Measurements from ENCODE around the gene RAD51B. TPM values are rescaled to one million over a fixed set of nuclear protein-coding genes. Genes with fewer than 3 reads are reported as not detected.
"Not testable (repeated sequence)": the region's sequence is repeated elsewhere in the genome, so short reads cannot be mapped to it uniquely, and the experiment has no call there.

RAD51B gene
- total and polyA plus RNA-seq, 2 experiments from 2014 or later, result 11.7 to 17.8 TPM

DNA sequence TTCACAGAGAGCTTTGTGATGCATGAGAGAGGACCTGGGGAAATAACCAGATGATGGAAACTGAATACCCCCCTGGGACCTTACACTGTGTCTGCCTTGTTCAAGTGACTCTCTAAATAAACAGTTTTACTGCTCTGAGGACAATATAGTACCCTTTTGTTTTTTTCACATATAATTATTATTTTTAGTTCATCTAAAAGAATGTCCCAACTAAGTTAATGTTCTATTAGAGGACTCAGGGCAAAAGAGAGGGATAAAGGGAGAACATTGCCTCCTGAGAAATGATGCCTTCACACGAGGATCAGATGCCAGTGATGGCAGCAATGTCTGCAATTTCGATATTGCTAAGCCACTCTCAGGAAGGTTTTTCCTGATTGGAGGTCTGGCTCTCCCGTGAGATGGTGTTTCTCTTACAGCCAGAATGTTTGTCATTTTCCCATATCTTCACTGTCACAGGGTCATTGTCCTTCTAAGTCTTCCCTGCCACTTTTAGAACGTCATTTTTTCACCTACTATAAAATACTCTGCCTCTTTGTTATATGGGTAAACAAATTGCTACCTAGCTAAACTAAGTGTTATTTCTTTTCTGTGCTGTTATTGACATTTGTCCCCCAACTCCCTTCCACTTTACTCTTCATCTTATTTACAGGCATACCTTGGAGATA lies 201.6 kb downstream of the RAD51B start:
- no peaks in the 10 kb centered on the region for H3K4me1 ChIP-seq (ENCODE audit: low read depth)

DNA sequence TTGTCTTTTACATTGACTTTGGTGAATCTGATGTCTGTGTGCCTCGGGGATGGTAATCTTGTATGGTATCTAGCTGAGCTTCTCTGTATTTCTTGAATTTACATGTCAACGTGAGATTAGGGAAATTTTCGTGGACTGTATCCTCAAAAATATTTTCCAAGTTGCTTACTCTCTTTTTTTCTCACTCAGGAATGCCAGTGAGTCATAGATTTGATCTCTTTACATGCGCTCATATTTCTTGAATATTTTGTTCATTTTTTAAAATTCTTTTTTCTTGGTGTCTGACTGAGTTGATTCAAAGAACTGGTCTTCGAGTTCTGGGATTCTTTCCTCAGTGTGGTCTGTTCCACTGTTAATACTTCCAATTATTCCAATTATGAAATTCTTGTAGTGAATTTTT lies 207.7 kb downstream of the RAD51B start:
- Histone ChIP-seq H3K36me3 (no peaks in the 10 kb centered on the region), H3K9me3 (ENCODE audit: low read depth) (no peaks in the 10 kb centered on the region), H3K27ac (no peak overlapping the region), H3K27me3 (no peaks in the 10 kb centered on the region), H3K4me3 (no peak overlapping the region), H3K4me1 (ENCODE audit: low read depth) (no peaks in the 10 kb centered on the region)
- TF ChIP-seq, protein P1, sequence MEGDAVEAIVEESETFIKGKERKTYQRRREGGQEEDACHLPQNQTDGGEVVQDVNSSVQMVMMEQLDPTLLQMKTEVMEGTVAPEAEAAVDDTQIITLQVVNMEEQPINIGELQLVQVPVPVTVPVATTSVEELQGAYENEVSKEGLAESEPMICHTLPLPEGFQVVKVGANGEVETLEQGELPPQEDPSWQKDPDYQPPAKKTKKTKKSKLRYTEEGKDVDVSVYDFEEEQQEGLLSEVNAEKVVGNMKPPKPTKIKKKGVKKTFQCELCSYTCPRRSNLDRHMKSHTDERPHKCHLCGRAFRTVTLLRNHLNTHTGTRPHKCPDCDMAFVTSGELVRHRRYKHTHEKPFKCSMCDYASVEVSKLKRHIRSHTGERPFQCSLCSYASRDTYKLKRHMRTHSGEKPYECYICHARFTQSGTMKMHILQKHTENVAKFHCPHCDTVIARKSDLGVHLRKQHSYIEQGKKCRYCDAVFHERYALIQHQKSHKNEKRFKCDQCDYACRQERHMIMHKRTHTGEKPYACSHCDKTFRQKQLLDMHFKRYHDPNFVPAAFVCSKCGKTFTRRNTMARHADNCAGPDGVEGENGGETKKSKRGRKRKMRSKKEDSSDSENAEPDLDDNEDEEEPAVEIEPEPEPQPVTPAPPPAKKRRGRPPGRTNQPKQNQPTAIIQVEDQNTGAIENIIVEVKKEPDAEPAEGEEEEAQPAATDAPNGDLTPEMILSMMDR (IDR thresholded peaks at IDR 0.05; ENCODE audit: low read depth, low read length), result no peak
- peak in 1 of 2 donors; percentile 39 for DNase-seq (ENCODE audit: low read depth in 1 of 2, low spot score in 1 of 2)

More for the DNA sequence above, 201.6 kb downstream of the RAD51B start:
- DNase-seq (ENCODE audit: low read depth in 1 of 2, low spot score in 1 of 2), result no peak
- Histone ChIP-seq H3K9me3 (ENCODE audit: low read depth) (no peaks in the 10 kb centered on the region), H3K27me3 (no peaks in the 10 kb centered on the region), H3K27ac (no peak overlapping the region), H3K4me3 (no peak overlapping the region), H3K36me3 (no peaks in the 10 kb centered on the region)
- TF ChIP-seq, protein P1 (IDR thresholded peaks at IDR 0.05; ENCODE audit: low read depth, low read length), result no peak

DNA sequence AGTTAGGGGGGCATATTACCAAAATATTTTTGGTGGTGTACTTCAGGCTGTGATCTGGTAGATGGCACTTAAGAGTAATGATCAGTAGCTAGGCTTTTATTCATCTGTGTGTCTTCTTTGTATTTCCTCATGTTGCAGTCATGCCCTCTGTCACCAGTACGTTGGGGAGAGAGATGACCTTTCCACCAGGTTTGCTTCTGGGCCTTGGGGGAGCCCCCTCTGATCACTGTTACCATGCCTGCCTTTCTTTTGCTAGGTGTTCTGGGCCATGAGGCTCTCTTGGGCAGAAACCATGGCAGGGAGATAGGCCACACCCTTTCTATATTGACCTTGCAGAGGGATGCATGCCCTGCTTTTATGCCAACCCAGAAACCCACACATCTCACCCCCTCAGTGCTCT lies 208.5 kb downstream of the RAD51B start:
- H3K4me3 ChIP-seq, result no peak overlapping the region
- no peaks in the 10 kb centered on the region for H3K36me3 ChIP-seq
- no peak overlapping the region for H3K27ac ChIP-seq
- H3K27me3 ChIP-seq, result no peaks in the 10 kb centered on the region
- TF ChIP-seq, protein P1 (IDR thresholded peaks at IDR 0.05; ENCODE audit: low read depth, low read length), result no peak
- H3K9me3 ChIP-seq (ENCODE audit: low read depth), result no peaks in the 10 kb centered on the region
- DNase-seq (ENCODE audit: low read depth in 1 of 2, low spot score in 1 of 2), result no peak
- no peaks in the 10 kb centered on the region for H3K4me1 ChIP-seq (ENCODE audit: low read depth)

DNA sequence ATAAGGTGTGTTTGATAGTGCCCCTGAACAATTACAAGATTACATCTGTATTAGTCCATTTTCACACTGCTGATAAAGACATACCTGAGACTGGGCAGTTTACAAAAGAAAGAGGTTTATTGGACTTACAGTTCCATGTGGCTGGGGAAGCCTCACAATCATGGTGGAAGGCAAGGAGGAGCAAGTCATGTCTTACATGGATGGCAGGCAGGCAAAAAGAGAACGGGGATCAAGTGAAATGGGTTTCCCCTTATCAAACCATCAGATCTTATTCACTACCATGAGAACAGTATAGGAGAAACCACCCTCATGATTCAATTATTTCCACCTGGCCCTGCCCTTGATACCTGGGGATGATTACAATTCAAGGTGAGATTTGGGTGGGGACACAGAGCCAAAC lies 211.4 kb downstream of the RAD51B start:
- H3K27ac ChIP-seq; H3K27me3 ChIP-seq; H3K36me3 ChIP-seq; H3K9me3 ChIP-seq (ENCODE audit: low read depth); H3K4me1 ChIP-seq (ENCODE audit: low read depth); H3K4me3 ChIP-seq; DNase-seq (ENCODE audit: low read depth in 1 of 2, low spot score in 1 of 2): not testable (repeated sequence)

DNA sequence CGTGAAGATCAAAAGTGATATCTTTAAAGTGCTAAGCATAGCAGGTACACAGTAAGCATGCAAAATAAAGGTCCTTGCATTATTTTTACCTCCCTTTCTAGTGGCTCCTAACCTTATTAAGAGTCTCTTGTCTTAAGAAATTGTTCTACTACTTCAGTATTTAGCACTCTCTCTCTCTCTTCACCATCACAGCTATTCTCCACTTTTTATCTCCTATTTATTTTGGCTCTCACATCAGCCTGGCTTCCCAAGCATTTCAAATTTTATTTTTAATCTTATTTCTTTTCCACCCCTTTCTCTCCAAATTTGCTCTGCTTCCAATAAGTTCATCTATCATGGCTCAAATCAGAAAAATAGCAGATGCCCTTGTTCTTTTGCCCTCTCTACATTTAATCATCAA lies 212.6 kb downstream of the RAD51B start:
- no peaks in the 10 kb centered on the region for H3K36me3 ChIP-seq
- H3K4me1 ChIP-seq (ENCODE audit: low read depth), result no peaks in the 10 kb centered on the region

DNA sequence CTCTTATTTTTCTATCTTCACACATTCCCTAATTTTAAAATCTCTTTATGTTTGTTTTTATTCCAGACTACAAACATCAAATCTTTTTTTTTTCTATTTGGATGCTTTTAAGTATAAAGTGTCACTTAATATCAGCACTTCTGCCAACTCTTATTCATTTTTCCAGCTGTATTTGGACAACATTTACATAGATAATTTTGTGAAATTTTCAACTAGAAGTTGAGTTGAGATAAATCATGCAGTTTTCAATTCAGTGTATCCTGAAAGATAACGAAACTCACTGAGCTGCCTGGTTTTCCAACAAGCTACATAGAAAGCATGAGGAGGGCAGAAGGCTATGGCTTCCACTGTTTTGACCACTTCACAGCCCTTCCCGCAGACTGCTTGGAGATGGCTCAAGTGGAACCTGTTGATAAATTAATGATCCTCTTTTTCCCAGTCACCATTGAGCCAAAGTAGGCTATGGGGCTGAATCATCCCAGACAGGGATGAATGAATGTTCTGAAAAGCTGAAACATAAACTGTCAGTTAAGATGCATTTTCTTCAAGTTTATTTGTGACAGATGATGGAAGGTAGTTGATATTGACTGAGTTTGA lies 213.9 kb downstream of the RAD51B start:
- Histone ChIP-seq H3K4me3 (no peak overlapping the region), H3K9me3 (ENCODE audit: low read depth) (no peaks in the 10 kb centered on the region), H3K36me3 (no peaks in the 10 kb centered on the region), H3K27me3 (no peaks in the 10 kb centered on the region), H3K4me1 (ENCODE audit: low read depth) (no peaks in the 10 kb centered on the region), H3K27ac (no peak overlapping the region)
- no peak for DNase-seq (ENCODE audit: low read depth in 1 of 2, low spot score in 1 of 2)
- TF ChIP-seq, protein P1 (IDR thresholded peaks at IDR 0.05; ENCODE audit: low read depth, low read length), result no peak

More for the DNA sequence above, 212.6 kb downstream of the RAD51B start:
- Histone ChIP-seq H3K27ac (no peak overlapping the region), H3K4me3 (no peak overlapping the region), H3K9me3 (ENCODE audit: low read depth) (no peaks in the 10 kb centered on the region), H3K27me3 (no peaks in the 10 kb centered on the region)
- DNase-seq (ENCODE audit: low read depth in 1 of 2, low spot score in 1 of 2), result peak in 1 of 2 donors; percentile 12
- TF ChIP-seq, protein P1 (IDR thresholded peaks at IDR 0.05; ENCODE audit: low read depth, low read length), result no peak
